GM23338 (cell line): ENCODE measurements around the gene GDAP1L1. TPM values are rescaled to one million over a fixed set of nuclear protein-coding genes. Genes with fewer than 3 reads are reported as not detected.

Experiments used
- ATAC-seq: fragments of 200-7000 bp; cut with Tn5 transposase; 3 replicates; pipeline ENCODE4 v1.9.1; 2020
- DNase-seq: peaks from one replicate; pipeline ENCODE4 v3.0.0-alpha.2; 2015; ENCODE audit warnings: low spot score
- H2AFZ ChIP-seq: fragments of 200-600 bp; sonication (generic); 2 replicates; pipeline ENCODE4 v1.8.0; 2016; ENCODE audit warnings: antibody characterized with exemption, mild to moderate bottlenecking, moderate library complexity
- H3F3A ChIP-seq: fragments of 200-600 bp; sonication (generic); replicated peaks from 2 replicates; pipeline ENCODE4 v1.8.0; 2017; ENCODE audit warnings: antibody characterized with exemption, mixed run types, low read depth
- H3K27ac ChIP-seq: fragments of 200-600 bp; sonication (generic); 2 replicates; pipeline ENCODE4 v1.6.1; 2016; ENCODE audit warnings: low read depth
- H3K27me3 ChIP-seq: fragments of 200-600 bp; sonication (generic); 2 replicates; pipeline ENCODE4 v1.8.0; 2016; ENCODE audit warnings: mild to moderate bottlenecking, mixed run types, moderate library complexity; ENCODE audit not compliant: insufficient read depth
- H3K36me3 ChIP-seq: fragments of 200-600 bp; sonication (generic); 2 replicates; pipeline ENCODE4 v1.8.0; 2016; ENCODE audit warnings: mild to moderate bottlenecking; ENCODE audit not compliant: insufficient read depth
- H3K4me1 ChIP-seq: fragments of 200-600 bp; sonication (generic); 2 replicates; pipeline ENCODE4 v1.8.0; 2016; ENCODE audit warnings: mild to moderate bottlenecking, moderate library complexity; ENCODE audit not compliant: insufficient read depth
- H3K4me2 ChIP-seq: fragments of 200-600 bp; sonication (generic); 2 replicates; pipeline ENCODE4 v1.7.1; 2017; ENCODE audit warnings: mixed run types
- H3K4me3 ChIP-seq: fragments of 200-600 bp; sonication (generic); 2 replicates; pipeline ENCODE4 v1.6.1; 2016; ENCODE audit warnings: mixed run types
- H3K79me2 ChIP-seq: fragments of 200-600 bp; sonication (generic); replicated peaks from 2 replicates; pipeline ENCODE4 v1.8.0; 2017; ENCODE audit warnings: mild to moderate bottlenecking; ENCODE audit not compliant: insufficient read depth
- H3K9me2 ChIP-seq: fragments of 200-600 bp; sonication (generic); 2 replicates; pipeline ENCODE4 v1.8.0; 2017; ENCODE audit not compliant: insufficient read depth
- H4K20me1 ChIP-seq: fragments of 200-600 bp; sonication (generic); replicated peaks from 2 replicates; pipeline ENCODE4 v1.8.0; 2017; ENCODE audit warnings: mild to moderate bottlenecking; ENCODE audit not compliant: insufficient read depth
- H3K27ac Mint-ChIP-seq: 2 replicates; pipeline ENCODE4 v1.8.0; 2020; ENCODE audit warnings: inconsistent platforms, mild to moderate bottlenecking, moderate library complexity, mixed read lengths
- H3K27me3 Mint-ChIP-seq: 3 replicates; pipeline ENCODE4 v1.8.0; 2022; ENCODE audit warnings: low read depth, mild to moderate bottlenecking, moderate library complexity, mixed read lengths, inconsistent platforms; ENCODE audit not compliant: insufficient read depth, poor library complexity
- H3K36me3 Mint-ChIP-seq: 3 replicates; pipeline ENCODE4 v1.8.0; 2021; ENCODE audit warnings: low read depth, mild to moderate bottlenecking, inconsistent platforms, moderate library complexity, mixed read lengths
- H3K4me1 Mint-ChIP-seq: 3 replicates; pipeline ENCODE4 v1.8.0; 2020; ENCODE audit warnings: mild to moderate bottlenecking, inconsistent platforms, mixed read lengths
- H3K4me3 Mint-ChIP-seq: 3 replicates; pipeline ENCODE4 v1.8.0; 2021; ENCODE audit warnings: moderate library complexity, mild to moderate bottlenecking, inconsistent platforms, mixed read lengths
- H3K9me3 Mint-ChIP-seq: 3 replicates; pipeline ENCODE4 v1.8.0; 2020; ENCODE audit warnings: moderate library complexity, mild to moderate bottlenecking, inconsistent platforms, mixed read lengths
- ETS1 ChIP-seq: IDR thresholded peaks from 2 replicates; pipeline ENCODE4 v1.6.1; 2016; ENCODE audit warnings: antibody characterized with exemption
- EZH2 ChIP-seq: fragments of 200-600 bp; sonication (generic); IDR thresholded peaks from one replicate; pipeline ENCODE4 v1.8.0; 2017; ENCODE audit warnings: antibody characterized with exemption, mild to moderate bottlenecking, low read depth; ENCODE audit not compliant: unreplicated experiment
- EZH2phosphoT487 ChIP-seq: fragments of 200-600 bp; sonication (generic); IDR thresholded peaks from one replicate; pipeline ENCODE4 v1.8.1; 2018; ENCODE audit warnings: antibody characterized with exemption; ENCODE audit not compliant: unreplicated experiment
- JUNB ChIP-seq: IDR thresholded peaks from one replicate; pipeline ENCODE4 v1.6.1; 2016; ENCODE audit warnings: antibody characterized with exemption; ENCODE audit not compliant: unreplicated experiment
- NANOG ChIP-seq: IDR thresholded peaks from 2 replicates; pipeline ENCODE4 v1.6.1; 2016; ENCODE audit warnings: antibody characterized with exemption, borderline replicate concordance
- POLR2AphosphoS5 ChIP-seq: IDR thresholded peaks from 2 replicates; pipeline ENCODE4 v1.6.1; 2016; ENCODE audit warnings: antibody characterized with exemption, low read depth
- REST ChIP-seq: IDR thresholded peaks from one replicate; pipeline ENCODE4 v1.6.1; 2018; ENCODE audit warnings: antibody characterized with exemption; ENCODE audit not compliant: unreplicated experiment
- STAT1 ChIP-seq: IDR thresholded peaks from one replicate; pipeline ENCODE4 v1.6.1; 2016; ENCODE audit warnings: antibody characterized with exemption; ENCODE audit not compliant: unreplicated experiment
- ZNF114 ChIP-seq: fragments of 250-450 bp; sonication (Bioruptor Pico); IDR thresholded peaks from 2 replicates; pipeline ENCODE4 v1.5.0; 2020; ENCODE audit warnings: mild to moderate bottlenecking, moderate library complexity
- ZNF462 ChIP-seq: fragments of 250-450 bp; sonication (Bioruptor Pico); IDR thresholded peaks from 2 replicates; pipeline ENCODE4 v1.5.0; 2020; ENCODE audit warnings: mild to moderate bottlenecking, moderate library complexity
- polyA plus RNA-seq: library from polyadenylated mRNA; unstranded; fragments of >200 nt; fragmentation: Nextera tagmentation; extraction: Ambion mirVana; gene quantifications from 2 replicates; pipeline ENCODE4 v1.2.1, GENCODE V29; 2016
- total RNA-seq: library from RNA; depleted of rRNA; stranded (reverse); fragments of >200 nt; shearing (Covaris generic); gene quantifications from 2 replicates; pipeline ENCODE4 v1.2.3, GENCODE V29; 2014

The GDAP1L1 gene
- total and polyA plus RNA-seq, 2 experiments from 2014 or later, result 4.5 to 11.2 TPM

GRCh38 chr20:44204832-44205215 lies 42.3 kb upstream of the GDAP1L1 start:
- H3K4me1 ChIP-seq, result peaks cover 12% of the 10 kb centered on the region
- no peak for TF ChIP-seq EZH2
- no peak for TF ChIP-seq ZNF462 (CRISPR knock-in tag)
- TF ChIP-seq ETS1, result no peak
- no peak for TF ChIP-seq POLR2AphosphoS5
- no peak for TF ChIP-seq NANOG
- H2AFZ ChIP-seq, result no peak overlapping the region
- Mint-ChIP-seq H3K9me3 (no peaks in the 10 kb centered on the region; the same call in 2 of the 3 replicates), H3K4me1 (peaks cover 16% of the 10 kb centered on the region; the same call in 2 of the 3 replicates), H3K27me3 (peaks cover 4% of the 10 kb centered on the region), H3K27ac (no peak overlapping the region; the same call in 1 of the 2 replicates), H3K4me3 (no peak overlapping the region), H3K36me3 (peaks cover 43% of the 10 kb centered on the region)
- no peak overlapping the region for H3K27ac ChIP-seq
- no peak overlapping the region for H3K4me3 ChIP-seq
- DNase-seq, result no peak
- no peaks in the 10 kb centered on the region for H3K27me3 ChIP-seq
- no peak for ATAC-seq
- H3K36me3 ChIP-seq, result peaks cover 29% of the 10 kb centered on the region
- H3F3A ChIP-seq, result no peaks in the 10 kb centered on the region
- peaks cover 86% of the 10 kb centered on the region for H3K79me2 ChIP-seq
- H3K9me2 ChIP-seq, result no peaks in the 10 kb centered on the region
- no peak overlapping the region for H3K4me2 ChIP-seq
- peaks cover 35% of the 10 kb centered on the region for H4K20me1 ChIP-seq

- Mint-ChIP-seq H3K27me3 (peaks cover 10% of the 10 kb centered on the region), H3K27ac (no peak overlapping the region), H3K36me3 (peaks cover 36% of the 10 kb centered on the region), H3K4me3 (no peak overlapping the region), H3K4me1 (peaks cover 16% of the 10 kb centered on the region; the same call in 2 of the 3 replicates), H3K9me3 (no peaks in the 10 kb centered on the region; the same call in 2 of the 3 replicates)
- Histone ChIP-seq H3K79me2 (peaks cover 80% of the 10 kb centered on the region), H3K27me3 (no peaks in the 10 kb centered on the region), H3K4me2 (no peak overlapping the region), H3K4me3 (no peak overlapping the region), H3K27ac (no peak overlapping the region), H2AFZ (no peak overlapping the region), H3K36me3 (peaks cover 25% of the 10 kb centered on the region), H4K20me1 (peaks cover 29% of the 10 kb centered on the region), H3K4me1 (peaks cover 12% of the 10 kb centered on the region), H3F3A (no peaks in the 10 kb centered on the region), H3K9me2 (no peaks in the 10 kb centered on the region)
- DNase-seq (no peak), ATAC-seq (no peak)
- no peak for TF ChIP-seq EZH2phosphoT487
- no peak for TF ChIP-seq NANOG
- TF ChIP-seq ZNF114 (CRISPR knock-in tag), result no peak
- TF ChIP-seq ETS1, result no peak
- no peak for TF ChIP-seq STAT1
- TF ChIP-seq EZH2, result no peak
- no peak for TF ChIP-seq REST
- no peak for TF ChIP-seq POLR2AphosphoS5
- no peak for TF ChIP-seq JUNB
These were observed 41.0 kb upstream of the GDAP1L1 start for GRCh38 chr20:44206132-44206531.
